ENCODE data around the gene ADCK1.

DNA sequence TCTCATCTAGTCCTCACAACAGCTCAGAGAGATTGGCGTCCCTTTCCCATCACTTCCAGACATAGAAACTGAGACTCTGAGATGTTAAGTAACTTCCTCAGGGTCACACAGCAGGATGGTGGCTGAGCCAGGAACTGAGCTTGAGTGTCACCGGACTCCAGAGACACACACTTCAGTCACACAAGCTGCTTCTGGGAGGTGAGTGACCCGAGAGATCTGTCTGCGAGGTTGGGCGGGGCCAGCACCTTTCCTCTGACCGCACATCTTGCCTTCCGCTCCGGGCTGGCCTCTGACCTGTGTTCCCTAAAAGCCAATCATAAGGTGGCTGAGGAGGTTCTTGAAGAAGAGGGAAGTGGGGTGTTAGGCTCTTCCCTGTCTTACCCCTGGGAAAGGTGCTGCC lies 72.2 kb downstream of the ADCK1 start:
- TF ChIP-seq CTCF (conservative IDR thresholded peaks at IDR 0.05; ENCODE audit: low read length): no peak
- TF ChIP-seq EZH2phosphoT487 (IDR thresholded peaks at IDR 0.05; ENCODE audit: borderline replicate concordance, low read depth, low read length): no peak
